ELF-1 (cell line): Measurements from ENCODE around the gene EMSY.

Source experiments
- DNase-seq: peaks from one replicate; pipeline ENCODE4 v3.0.0-alpha.2; 2016; ENCODE audit warnings: low read depth, low spot score

EMSY gene

DNA sequence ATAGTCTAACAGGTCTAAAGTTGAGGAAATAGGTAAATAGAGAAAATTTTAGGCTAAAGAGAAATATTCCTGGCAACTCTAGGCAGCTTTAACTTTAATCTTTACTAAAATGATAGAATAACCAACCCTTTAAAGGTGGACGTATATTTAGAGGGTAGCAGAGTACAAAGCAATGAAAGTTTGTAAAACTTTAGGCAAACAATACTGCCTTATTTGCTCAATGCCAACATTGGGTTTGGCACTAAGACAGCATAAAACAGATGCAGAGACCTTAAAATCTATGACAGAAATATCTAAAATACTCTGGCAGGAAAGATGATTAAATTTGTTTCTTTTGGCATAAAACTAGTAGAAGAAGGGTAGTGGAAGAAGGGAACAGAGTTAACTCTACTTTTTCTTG is 70.7 kb downstream of the EMSY start:
- no peak for DNase-seq

DNA sequence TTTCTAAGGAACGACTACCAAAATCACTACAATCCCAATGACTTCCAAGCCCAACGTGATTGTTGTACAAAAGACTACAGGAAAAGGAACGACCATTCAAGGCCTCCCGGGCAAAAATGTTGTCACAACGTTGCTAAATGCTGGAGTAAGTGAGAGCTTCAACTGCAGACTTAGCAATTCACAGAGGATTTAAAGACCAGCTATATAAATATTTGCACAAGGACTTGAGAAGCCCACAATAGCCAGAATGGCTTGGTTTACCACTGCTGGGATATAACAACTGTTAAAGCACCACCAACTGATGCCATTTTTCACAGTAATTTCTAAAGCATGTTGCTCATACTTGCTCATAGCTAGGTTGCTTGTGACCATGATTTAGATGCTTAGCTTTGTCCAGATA is 78.3 kb downstream of the EMSY start:
- no peak for DNase-seq

DNA sequence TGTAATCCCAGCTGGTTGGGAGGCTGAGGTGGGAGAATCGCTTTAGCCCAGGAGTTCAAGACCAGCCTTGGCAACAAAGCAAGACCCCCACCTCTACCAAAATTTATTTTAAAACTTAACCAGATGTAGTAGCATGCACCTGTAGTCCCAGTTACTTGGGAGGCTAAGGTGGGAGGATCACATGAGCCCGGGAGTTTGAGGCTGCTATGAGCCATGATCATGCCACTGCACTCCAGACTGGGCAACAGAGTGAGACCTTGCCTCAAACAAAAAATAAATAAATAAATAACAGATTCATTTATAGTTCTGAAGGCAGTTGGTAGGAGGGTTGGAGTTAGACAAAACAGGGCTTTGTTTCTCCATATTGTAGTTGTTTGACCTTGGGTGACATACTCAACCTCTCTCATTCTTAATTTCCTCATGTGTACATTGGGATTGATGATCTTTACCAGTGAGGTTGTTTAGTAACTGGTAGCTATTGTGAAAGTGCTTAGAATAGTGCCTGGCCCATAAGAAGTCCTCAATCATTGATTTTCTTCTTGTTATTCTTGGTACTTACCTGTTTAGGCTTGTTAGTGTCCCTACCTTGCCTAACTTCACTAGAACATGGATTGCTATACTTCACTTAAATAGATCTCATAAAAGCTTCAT is 79.1 kb downstream of the EMSY start:
- DNase-seq = no peak

DNA sequence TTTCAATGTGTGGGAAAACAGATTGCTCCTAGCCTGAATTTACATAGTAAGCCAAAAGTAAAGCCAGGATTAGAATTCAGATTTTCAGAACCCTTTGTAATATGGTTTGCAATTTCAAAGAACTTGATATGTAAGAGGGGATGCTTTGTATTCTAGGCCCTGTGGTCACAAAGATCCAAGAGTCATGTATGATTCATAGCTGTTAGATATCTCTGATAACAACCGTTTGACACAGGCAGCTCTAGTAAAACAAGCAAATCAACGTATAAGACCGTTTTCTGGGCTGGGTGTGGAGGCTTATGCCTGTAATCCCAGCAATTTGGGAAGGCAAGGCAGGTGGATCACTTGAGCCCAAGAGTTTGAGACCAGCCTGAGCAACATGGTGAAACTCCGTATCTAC is 79.6 kb downstream of the EMSY start:
- no peak for DNase-seq

DNA sequence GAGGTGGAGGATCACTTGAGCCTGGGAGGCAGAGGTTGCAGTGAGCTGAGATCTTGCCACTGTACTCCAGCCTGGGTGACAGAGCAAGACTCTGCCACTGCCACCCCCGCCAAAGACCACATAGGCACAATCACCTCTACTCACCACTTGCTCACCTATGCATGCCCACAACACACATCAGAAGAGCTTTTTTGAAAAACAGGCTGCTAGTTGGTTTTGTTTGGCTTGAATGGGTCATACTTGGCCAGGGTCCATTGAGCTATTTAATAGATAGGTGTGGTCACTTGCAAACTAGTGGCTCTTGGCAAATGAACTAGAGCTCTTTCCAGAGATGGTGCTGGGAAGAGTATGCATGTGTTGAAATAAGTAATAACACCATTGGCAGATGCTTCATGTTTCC is 80.1 kb downstream of the EMSY start:
- DNase-seq = no peak

DNA sequence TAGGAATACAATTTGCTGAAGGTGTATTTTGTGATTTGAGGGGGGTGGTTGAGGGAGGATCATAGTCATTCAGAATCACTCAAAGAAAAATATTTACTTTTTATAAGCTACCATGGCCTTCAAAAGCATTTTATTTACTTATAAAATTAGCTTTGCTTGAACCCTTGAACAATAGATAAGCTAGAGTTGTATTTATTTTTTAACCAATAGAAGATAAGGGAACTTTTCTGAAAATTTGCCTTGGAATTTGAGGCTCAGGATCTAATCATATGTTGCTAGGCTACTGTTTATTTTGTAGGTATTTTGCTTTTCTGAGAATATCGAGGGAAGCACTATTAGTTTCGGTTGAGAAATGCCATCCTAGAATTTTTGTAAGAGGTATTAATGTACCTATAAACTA is 82.1 kb downstream of the EMSY start:
- no peak for DNase-seq

DNA sequence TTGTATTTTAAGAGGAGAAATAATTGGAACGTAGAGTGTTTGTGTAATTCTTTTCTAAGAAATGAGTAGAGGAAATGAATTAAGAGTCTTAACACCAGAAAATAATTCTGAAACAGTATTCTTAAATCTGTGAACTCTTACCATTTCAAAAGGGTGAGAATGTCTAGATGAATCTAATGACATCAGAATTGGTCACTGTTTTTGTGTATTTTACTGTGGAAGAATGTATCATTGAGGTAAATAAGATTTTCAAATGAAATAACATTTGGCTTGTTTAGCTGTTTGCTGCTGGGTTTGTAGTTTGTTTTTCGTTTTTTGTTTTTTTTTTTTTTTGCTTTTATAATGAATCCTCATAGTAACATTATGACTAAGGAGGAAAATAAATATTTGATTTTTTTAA is 97.6 kb downstream of the EMSY start:
- DNase-seq = no peak

DNA sequence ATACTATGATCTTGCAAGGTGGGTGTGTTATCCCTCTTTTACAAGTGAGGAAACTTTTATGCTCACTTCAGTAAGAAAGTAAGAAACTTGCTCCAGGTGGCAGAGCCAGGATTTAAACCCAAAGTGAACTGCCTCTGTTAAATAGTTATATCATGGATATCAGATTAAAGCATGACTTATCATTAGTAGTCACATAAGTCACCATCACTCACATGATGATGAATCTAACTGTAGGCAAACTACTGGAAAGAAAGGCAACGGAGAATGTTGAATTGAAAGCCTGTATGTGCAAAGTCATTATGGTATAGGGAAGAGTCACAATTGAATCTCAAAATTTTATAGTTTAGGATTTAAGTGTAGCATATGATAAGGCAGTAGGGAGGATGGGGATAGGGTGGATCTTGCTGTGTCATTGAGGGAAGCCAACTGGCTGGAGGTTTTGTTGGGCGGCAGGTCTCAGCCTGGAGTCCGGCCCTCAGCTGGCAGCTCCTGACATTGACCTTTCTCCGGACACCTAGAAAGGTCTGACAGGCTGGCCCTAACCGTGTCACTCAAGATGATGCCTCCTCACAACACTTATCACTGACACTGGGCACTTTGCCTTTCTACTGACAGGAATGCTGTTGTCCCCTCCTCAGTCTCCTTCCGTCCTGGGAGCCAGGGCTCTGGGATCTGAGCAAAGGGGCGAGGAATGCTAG is 98.3 kb downstream of the EMSY start:
- DNase-seq = no peak

DNA sequence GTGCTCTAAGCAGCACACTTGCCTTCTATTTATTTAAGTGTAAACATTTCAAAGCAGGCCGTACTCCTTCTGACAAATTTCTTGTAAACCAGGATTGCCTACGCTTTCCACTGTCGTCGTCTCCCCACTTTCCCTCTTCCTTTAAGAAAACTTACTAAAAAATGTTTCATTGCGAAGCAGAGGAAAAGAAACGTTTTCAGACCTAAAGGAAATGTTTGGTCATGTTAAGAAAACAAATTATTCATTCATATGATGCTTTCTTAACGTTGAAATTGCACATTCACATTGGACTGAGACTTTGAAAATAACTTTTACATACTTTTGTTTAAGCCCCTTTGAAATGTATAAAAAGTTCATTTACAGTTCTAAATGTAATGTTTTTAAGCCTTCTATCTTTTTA is 106.0 kb downstream of the EMSY start:
- DNase-seq = no peak

DNA sequence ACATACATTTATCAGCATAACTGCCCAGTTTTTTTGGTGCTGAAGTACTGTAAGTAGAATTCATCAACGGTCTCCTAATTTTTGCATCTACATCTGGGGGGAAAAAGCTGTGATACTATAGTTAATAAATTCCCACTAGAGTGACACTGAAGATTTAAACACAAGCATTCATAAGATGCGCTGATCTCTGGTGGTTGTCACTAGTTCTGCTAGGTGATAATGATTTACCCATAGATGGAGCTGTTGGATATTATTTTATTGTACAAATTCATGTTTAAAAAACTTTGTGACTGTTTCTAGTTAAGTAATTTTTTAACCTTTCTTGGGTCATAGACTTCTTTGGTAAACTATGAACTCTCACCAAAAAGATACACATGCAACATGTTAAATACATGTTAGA is 106.6 kb downstream of the EMSY start:
- DNase-seq = no peak

DNA sequence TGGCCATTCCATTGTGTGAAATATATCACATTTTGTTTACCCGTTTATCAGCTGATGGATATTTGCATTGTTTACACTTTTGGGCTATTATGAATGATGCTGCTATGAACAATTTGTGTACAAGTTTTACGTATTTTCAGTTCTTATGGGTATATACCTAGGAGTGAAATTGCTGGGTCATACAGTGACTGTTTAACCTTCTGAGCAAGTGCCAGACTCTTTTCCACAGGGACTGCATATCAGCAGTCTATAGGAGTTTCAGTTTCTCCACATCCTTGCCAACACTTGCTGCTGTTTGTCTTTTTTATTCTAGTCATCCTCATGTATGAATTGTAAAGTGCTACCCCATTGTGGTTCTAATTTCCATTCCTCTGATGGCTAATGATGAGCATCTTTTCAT is 108.2 kb downstream of the EMSY start:
- DNase-seq = no peak

DNA sequence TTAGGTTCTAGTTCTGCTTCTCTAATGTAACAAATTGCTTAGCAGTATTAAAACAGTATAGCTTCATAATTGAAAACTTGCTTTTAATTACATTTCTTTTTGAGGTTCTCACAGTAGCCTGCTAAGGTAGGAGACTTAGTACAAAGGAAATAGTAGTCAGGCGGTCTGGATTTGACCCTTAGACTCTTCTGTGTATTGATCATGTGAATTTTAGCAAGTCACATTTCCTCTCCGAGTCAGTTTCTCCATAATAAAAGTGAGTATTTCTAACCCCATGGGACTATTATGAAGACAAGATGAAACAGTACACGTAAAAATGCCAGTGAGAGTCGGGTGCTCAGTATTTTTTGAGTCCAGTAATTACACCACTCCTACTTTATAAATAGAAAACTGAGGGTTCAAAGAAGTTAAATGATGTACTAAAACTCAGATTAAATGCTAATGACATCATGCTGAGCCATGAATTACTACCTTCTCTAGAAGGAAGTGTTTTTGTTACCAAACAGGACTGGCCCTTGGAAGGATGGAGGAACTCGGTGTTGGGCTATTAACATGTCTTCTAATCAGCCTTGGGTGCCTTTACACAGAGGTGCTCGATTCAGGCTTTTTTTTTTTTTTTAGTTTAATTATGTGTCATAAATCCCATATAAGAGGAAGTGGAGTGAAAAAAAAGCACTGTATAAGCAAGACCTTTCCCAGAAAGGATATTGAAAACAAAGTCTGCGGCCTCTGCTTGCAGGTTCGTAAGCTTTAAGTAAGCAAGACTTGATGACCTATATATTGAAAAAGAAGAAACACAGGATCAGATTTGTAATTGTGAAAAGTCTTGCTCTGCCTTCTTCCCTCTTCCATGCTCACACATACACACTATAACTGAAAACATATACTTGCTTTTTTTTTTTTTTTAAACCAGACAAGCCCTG is 109.0 kb downstream of the EMSY start:
- DNase-seq = no peak

DNA sequence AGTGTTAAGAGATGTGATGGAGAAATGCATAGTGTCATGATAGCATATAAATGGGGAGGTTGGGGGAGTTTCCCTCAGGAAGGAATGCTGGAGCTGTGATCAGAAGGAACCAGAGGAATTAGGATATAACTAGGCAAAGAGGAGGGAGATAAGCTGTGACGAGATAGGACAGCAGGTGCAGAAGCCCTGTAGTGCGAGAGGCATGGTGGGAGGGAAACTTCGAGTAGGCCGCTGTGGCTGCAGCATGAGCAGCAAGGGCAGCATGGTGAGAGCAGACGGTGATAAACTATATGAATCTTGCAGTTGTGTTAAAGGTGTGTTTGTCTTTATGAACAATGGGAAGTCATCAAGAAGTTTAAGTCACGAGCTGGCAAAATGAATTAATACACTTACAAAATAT is 109.9 kb downstream of the EMSY start:
- no peak for DNase-seq

DNA sequence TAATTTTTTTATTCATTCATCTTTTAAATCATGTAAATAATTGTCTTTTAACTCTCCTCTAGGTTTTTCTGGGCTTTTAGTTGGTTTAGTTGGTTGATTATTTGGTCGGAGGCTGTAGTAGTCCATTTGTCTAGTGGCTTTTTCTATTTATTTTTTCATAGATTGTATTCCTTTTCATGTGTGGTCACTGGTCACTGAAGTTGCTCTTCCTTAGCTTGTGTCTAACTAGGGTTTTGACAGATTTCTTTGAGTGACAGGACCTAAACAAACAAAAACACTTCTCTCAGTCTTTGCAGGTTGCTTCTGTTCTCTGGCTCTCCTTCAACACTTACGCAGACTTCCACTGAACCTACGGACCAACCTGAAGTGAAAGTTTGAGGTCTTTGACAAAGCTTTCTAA is 112.6 kb downstream of the EMSY start:
- no peak for DNase-seq

DNA sequence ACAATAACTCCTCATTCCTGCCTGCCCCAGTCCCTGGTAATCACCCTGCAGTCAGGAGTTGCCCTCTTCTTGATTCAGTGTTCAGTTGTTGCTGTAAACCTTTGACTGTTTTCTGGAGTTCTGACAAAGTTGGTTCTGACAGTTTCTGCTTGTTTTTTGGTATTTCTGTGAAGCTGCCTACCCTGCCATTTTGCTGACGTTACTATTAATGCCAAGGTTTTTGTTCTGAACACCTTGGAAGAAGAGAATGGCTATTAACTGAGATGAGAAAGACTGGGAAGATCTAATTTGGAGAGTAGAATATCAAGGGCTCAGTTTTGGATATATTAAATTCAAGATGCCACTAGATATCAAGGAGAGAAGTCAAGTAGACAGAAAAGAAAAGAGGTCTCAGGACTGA is 113.7 kb downstream of the EMSY start:
- no peak for DNase-seq

DNA sequence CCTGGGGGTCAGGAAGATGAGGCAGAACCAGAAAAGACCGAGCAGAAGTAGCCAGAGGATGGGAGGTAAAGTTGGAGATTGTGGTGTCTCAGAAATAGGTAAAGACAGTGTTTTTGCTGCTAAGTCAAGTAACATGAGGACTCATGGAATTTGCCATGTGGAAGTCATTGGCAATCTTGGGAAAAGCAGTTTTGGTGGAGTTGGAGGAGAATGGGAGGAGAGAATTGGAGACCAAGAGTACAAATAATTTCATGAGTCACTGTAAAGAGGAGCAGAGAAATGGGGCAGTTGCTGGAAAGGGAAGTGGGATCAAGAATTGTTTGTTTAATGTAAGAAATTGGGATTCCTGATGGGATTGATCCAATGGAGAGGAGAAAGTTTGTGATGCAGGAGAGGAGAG is 114.1 kb downstream of the EMSY start:
- no peak for DNase-seq

DNA sequence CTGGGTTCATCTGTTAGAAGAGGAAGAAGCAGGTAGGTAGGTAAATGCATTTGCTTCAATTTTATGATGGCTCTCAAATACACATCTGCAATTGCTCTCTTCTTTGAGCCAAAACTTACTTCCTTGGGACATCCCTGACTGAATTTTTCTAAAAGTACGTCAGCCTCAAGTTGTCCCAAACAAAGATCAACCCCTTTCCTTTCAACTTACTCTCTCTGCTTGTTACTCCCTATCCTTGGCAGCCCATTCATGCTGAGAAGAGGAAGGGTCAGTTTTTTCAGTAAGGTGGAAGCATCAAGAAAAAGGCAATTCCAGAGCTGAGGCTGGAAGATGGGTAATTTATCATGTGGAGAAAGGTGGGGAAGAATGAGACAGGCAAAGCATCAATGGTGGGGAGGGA is 114.5 kb downstream of the EMSY start:
- DNase-seq = no peak

DNA sequence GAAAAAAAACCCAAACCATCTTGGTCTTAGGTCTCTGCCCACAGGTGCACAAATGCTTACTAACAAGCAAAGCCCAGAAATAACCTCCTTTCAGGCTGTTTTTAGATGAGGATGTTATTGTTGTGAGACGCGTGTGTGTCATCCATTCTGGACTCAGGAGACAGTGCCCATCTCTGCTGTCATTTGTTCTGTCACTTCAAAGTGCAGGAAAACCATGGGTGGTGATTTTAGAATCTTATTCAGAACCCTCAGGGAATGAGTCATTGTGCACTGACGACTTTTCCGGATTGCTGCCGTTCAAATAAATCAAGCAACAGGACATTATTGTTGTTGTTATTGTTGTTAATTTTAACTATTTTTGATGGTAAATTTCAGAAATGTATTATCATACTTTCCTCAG is 115.4 kb downstream of the EMSY start:
- no peak for DNase-seq

DNA sequence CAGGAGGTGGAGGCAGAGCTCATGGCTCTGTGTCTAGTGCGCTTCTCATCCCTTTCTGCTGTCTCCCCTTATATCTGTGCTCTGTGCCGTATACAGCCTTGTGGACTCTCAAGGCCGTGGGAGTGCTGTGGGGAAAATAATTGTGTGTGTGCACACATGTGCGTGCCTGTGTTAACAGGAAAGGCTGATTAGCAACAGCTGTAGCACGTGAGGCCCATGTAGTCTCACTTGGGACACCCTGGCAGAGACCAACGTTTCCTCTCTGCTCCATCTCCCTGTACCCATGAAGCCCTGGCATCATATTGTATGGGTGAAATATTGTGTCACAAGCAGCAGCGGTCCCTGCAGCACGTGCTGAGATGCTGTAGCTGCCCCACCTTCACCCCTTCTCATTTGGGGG is 116.4 kb downstream of the EMSY start:
- no peak for DNase-seq

DNA sequence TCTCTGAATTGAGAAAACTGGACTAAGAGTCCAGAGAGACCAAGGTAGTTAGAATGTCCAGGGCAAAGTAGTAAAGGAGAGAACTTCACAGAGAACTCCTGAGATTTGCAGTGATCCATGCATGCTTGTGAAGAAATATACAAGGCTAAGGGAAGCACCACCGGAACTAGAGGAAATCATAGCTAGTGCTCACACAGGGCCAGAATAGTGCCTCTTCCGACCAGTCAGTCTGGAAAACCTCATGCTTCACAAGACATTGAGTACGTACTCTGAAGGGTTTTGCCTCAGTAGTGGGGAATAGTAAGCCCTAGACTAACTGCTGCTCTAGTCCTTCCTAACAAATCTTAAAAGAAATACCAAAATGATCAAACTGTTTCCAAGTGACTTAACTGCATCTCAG is 117.7 kb downstream of the EMSY start:
- no peak for DNase-seq

DNA sequence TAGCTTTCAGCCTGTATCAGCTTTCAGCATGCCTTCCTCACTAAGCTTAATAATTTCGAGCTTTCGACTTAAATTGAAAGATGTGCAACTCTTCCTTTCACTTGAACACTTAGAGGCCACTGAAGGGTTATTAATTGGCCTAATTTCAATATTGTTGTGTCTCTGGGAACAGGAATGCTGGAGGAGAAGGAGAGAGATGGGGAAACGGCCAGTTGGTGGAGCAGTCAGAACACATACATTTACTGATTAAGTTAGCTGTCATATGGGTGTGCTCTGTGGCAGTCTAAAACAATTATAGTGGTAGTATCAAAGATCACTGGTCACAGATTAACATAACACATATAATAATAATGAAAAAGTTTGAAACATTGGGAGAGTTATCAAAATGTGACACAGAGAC is 119.5 kb downstream of the EMSY start:
- no peak for DNase-seq

DNA sequence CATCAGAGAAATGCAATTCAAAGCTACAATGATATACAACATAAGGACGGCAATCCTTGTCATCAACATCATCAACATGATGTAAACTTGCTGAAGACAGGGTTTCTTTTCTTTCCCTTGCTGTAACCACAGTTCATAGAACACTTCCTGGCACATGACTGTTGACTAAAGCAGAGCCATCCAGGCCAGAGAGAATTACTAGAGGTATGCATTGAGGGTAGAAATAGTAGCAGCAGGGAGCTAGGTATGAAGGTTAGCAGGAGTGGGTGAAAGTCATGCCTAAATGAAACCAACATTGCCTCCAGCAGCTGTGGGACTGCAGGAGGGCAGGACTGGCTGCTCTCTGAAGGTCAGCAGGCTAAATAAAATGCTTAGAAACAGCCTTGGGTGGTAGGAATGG is 122.0 kb downstream of the EMSY start:
- no peak for DNase-seq

DNA sequence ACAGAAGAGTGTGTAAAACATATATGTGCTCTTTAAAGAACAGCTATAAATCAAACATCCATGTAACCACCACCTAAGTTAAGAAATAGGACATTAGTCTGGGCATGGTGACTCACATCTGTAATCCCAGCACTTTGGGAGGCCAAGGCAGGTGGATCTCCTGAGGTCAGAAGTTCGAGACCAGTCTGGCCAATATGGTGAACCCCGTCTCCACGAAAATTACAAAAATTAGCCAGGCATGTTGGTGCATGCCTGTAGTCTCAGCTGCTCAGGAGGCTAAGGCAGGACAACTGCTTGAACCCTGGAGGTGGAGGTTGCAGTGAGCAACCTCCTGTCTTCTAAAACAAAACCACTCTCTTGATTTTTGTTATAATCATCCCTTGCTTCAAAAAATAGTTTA is 122.4 kb downstream of the EMSY start:
- no peak for DNase-seq
